GM19239 (cell line): Measurements from ENCODE around the gene ADM2.

ENCODE experiments used
- DNase-seq: peaks from one replicate; pipeline ENCODE4 v3.0.0; 2011; ENCODE audit warnings: low spot score; ENCODE audit not compliant: insufficient read length
- FAIRE-seq: peaks from 2 replicates; lab custom pipeline; 2011; peaks lifted over from hg19 to GRCh38; lab: Jason Lieb, UNC

The ADM2 gene

GRCh38 chr22:50465066-50465930 is 16.0 kb upstream of the ADM2 start:
- FAIRE-seq (no peak), DNase-seq (no peak)

GRCh38 chr22:50467341-50467740 is 14.0 kb upstream of the ADM2 start:
- FAIRE-seq = no peak

GRCh38 chr22:50467773-50468440 is 13.4 kb upstream of the ADM2 start:
- DNase-seq = no peak
- no peak for FAIRE-seq

More at GRCh38 chr22:50467341-50467740, 14.0 kb upstream of the ADM2 start:
- DNase-seq = no peak

GRCh38 chr22:50468626-50469025 is 12.7 kb upstream of the ADM2 start:
- DNase-seq (no peak), FAIRE-seq (no peak)

GRCh38 chr22:50469377-50470305 is 11.7 kb upstream of the ADM2 start:
- peak; percentile 94 for DNase-seq
- peak; percentile 98 for FAIRE-seq

GRCh38 chr22:50470491-50470890 is 10.9 kb upstream of the ADM2 start:
- no peak for FAIRE-seq
- no peak for DNase-seq

GRCh38 chr22:50471197-50471847 is 10.0 kb upstream of the ADM2 start:
- DNase-seq = no peak
- FAIRE-seq = no peak

GRCh38 chr22:50471962-50472361 is 9.4 kb upstream of the ADM2 start:
- FAIRE-seq (no peak), DNase-seq (no peak)

GRCh38 chr22:50473088-50473487 is 8.3 kb upstream of the ADM2 start:
- no peak for DNase-seq

GRCh38 chr22:50473855-50474671 is 7.3 kb upstream of the ADM2 start:
- FAIRE-seq (no peak), DNase-seq (no peak)

More at GRCh38 chr22:50473088-50473487, 8.3 kb upstream of the ADM2 start:
- FAIRE-seq = peak; percentile 92

GRCh38 chr22:50474710-50475651 is 6.4 kb upstream of the ADM2 start, which contains the start of gene SBF1:
Gene SBF1, minus strand, starts transcription at chr22:50475035. Its CDS starts 195 bp downstream, at chr22:50474840.
- FAIRE-seq = peak; percentile 83
- DNase-seq = peak; percentile 98

GRCh38 chr22:50475652-50476002 is 5.7 kb upstream of the ADM2 start:
- FAIRE-seq (no peak), DNase-seq (no peak)

- DNase-seq (no peak), FAIRE-seq (no peak)
Observed at GRCh38 chr22:50476868-50477267, 4.5 kb upstream of the ADM2 start.

- DNase-seq (no peak), FAIRE-seq (no peak)
Observed at GRCh38 chr22:50477923-50478322, 3.4 kb upstream of the ADM2 start.

- DNase-seq (no peak), FAIRE-seq (no peak)
Observed at GRCh38 chr22:50479721-50480120, 1.6 kb upstream of the ADM2 start.

GRCh38 chr22:50481045-50481439 is 301 bp upstream of the ADM2 start:
- DNase-seq (no peak), FAIRE-seq (no peak)

GRCh38 chr22:50482107-50483074 is 1.0 kb downstream of the ADM2 start:
- FAIRE-seq = no peak
- DNase-seq = no peak
